HTR-8/SVneo (cell line): ENCODE measurements around the gene NME7.

Experiments
- DNase-seq: peaks from one replicate; pipeline ENCODE4 v3.0.0; 2011; ENCODE audit warnings: low spot score, mixed read lengths; ENCODE audit not compliant: insufficient read length
- FAIRE-seq: peaks from 2 replicates; lab custom pipeline; 2011; peaks lifted over from hg19 to GRCh38; lab: Jason Lieb, UNC

NME7 gene

GRCh38 chr1:169100208-169100607, 267.4 kb downstream of the NME7 start:
- no peak for DNase-seq
- FAIRE-seq, result no peak

- DNase-seq, result no peak
These were observed 268.0 kb downstream of the NME7 start for GRCh38 chr1:169099561-169099960.

GRCh38 chr1:169098380-169098779, 269.2 kb downstream of the NME7 start:
- FAIRE-seq (no peak), DNase-seq (no peak)

More at GRCh38 chr1:169099561-169099960, 268.0 kb downstream of the NME7 start:
- FAIRE-seq, result no peak

- DNase-seq (no peak), FAIRE-seq (no peak)
These were observed 272.6 kb downstream of the NME7 start for GRCh38 chr1:169094897-169095569.

- DNase-seq (no peak), FAIRE-seq (no peak)
These were observed 275.2 kb downstream of the NME7 start for GRCh38 chr1:169092399-169092798.

GRCh38 chr1:169091480-169091941, 276.1 kb downstream of the NME7 start:
- DNase-seq (no peak), FAIRE-seq (no peak)

- FAIRE-seq (no peak), DNase-seq (no peak)
These were observed 276.7 kb downstream of the NME7 start for GRCh38 chr1:169090900-169091311.

GRCh38 chr1:169090308-169090899, 277.2 kb downstream of the NME7 start:
- no peak for FAIRE-seq
- no peak for DNase-seq

- DNase-seq (no peak), FAIRE-seq (no peak)
These were observed 277.8 kb downstream of the NME7 start for GRCh38 chr1:169089776-169090175.

- DNase-seq, result no peak
- FAIRE-seq, result no peak
These were observed 279.7 kb downstream of the NME7 start for GRCh38 chr1:169087876-169088275.

GRCh38 chr1:169086603-169087455, 280.8 kb downstream of the NME7 start:
- DNase-seq (no peak), FAIRE-seq (no peak)

GRCh38 chr1:169085911-169086310, 281.7 kb downstream of the NME7 start:
- DNase-seq (no peak), FAIRE-seq (no peak)
